Body of pancreas (tissue), 4 donors: ENCODE results near the gene AP3B1. TPM values are rescaled to one million over a fixed set of nuclear protein-coding genes. Genes with fewer than 3 reads are reported as not detected.

Experiments used
- ATAC-seq: fragments of 150-250 bp; one replicate; pipeline ENCODE4 v1.9.1; 2016
- DNase-seq, 4 donors: peaks; one replicate each; pipeline ENCODE4 v3.0.0-alpha.2; 2019
- H3K27ac ChIP-seq, 4 donors: fragments of 200-600 bp; sonication (generic); 1 replicate in 3 of 4; 2 replicates in 1 of 4; pipeline versions ENCODE4 v1.5.1 to v1.6.1; 2016 to 2019; ENCODE audit warnings: mild to moderate bottlenecking in 1 of 4, mixed read lengths in 1 of 4, moderate library complexity in 1 of 4
- H3K27me3 ChIP-seq, 2 donors: fragments of 200-600 bp; sonication (generic); one replicate each; pipeline ENCODE4 v1.6.0; 2016; ENCODE audit warnings: mild to moderate bottlenecking in 1 of 2
- H3K36me3 ChIP-seq, 2 donors: fragments of 200-600 bp; sonication (generic); replicated peaks in 1 of 2; 2 replicates each; pipeline ENCODE4 v1.5.1; 2016; ENCODE audit warnings: low read depth in 2 of 2; ENCODE audit not compliant: insufficient read depth in 1 of 2
- H3K4me1 ChIP-seq: fragments of 200-600 bp; sonication (generic); one replicate; pipeline ENCODE4 v1.6.0; 2016
- H3K4me3 ChIP-seq, 2 donors: fragments of 200-600 bp; sonication (generic); 1 replicate in 1 of 2; 2 replicates in 1 of 2; pipeline ENCODE4 v1.5.1; 2016 to 2019
- H3K9me3 ChIP-seq, 3 donors: fragments of 200-600 bp; sonication (generic); 1 replicate in 2 of 3; 2 replicates in 1 of 3; pipeline ENCODE4 v1.5.1; 2016
- POLR2A ChIP-seq, 3 donors: fragments of 450-650 bp; IDR thresholded peaks; one replicate each; pipeline ENCODE4 v1.6.1; 2016; ENCODE audit warnings: antibody characterized with exemption in 3 of 3, mild to moderate bottlenecking in 2 of 3
- WGBS, 2 donors: methylation state at CpG; one replicate each; pipeline ENCODE4 v1.1.5; 2017; 5-methylcytosine and 5-hydroxymethylcytosine counted together
- intact Hi-C: fragments of 100-400 bp; cut with DNase I; formaldehyde crosslinking; loops from one replicate; pipeline ENCODE4 v1.15.1; 2023
- total RNA-seq, 2 donors: library from RNA; depleted of rRNA; stranded (reverse); fragments of >200 nt; gene quantifications; one replicate each; pipeline ENCODE4 v1.1.0, GENCODE V29; 2016
- TF ChIP-seq, protein P1 (sequence below), 7 experiments: fragments of 450-650 bp in 4 of 7; fragments of 200-600 bp in 3 of 7; sonication (generic) in 3 of 7; IDR thresholded peaks; one replicate each; pipeline ENCODE4 v1.5.1; 2016 to 2019; ENCODE audit warnings: antibody characterized with exemption in 7 of 7

The AP3B1 gene
- total RNA-seq, 2 donors from 2014 or later, result 23.6 to 32.3 TPM

DNA sequence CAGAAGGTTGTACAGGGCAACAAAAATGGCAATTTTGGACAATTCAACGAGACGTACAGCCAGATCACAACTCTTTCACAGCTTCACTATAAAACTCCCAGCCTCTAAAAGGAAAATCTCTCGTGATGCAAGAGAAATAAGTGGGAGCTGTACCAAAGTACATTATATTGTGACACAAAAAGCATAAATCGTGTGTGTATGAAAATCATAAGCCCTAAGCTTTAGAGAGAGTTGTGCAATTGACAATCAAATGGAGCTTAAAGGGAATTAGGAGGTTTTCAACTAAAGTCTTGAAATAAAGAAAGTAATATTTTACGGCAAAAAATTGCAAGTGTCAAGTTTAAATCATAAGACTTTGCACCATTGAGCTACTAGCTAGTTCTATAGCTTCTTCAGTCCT is 323.6 kb downstream of the AP3B1 start:
- no peak overlapping the region for H3K27ac ChIP-seq
- no peak for ATAC-seq
- H3K36me3 ChIP-seq, result no peaks in the 10 kb centered on the region
- no peak for DNase-seq
- H3K4me1 ChIP-seq, result peaks cover 17% of the 10 kb centered on the region
- TF ChIP-seq, protein P1, sequence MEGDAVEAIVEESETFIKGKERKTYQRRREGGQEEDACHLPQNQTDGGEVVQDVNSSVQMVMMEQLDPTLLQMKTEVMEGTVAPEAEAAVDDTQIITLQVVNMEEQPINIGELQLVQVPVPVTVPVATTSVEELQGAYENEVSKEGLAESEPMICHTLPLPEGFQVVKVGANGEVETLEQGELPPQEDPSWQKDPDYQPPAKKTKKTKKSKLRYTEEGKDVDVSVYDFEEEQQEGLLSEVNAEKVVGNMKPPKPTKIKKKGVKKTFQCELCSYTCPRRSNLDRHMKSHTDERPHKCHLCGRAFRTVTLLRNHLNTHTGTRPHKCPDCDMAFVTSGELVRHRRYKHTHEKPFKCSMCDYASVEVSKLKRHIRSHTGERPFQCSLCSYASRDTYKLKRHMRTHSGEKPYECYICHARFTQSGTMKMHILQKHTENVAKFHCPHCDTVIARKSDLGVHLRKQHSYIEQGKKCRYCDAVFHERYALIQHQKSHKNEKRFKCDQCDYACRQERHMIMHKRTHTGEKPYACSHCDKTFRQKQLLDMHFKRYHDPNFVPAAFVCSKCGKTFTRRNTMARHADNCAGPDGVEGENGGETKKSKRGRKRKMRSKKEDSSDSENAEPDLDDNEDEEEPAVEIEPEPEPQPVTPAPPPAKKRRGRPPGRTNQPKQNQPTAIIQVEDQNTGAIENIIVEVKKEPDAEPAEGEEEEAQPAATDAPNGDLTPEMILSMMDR (IDR thresholded peaks at IDR 0.05), result no peak
- no peak for TF ChIP-seq POLR2A (IDR thresholded peaks at IDR 0.05)
- H3K4me3 ChIP-seq, result no peak overlapping the region
- H3K27me3 ChIP-seq, result peaks cover 0 to 6% of the 10 kb centered on the region in 2 donors
- no peaks in the 10 kb centered on the region for H3K9me3 ChIP-seq
- 64 to 79% methylated on average over 5 of the region's 5 CpGs for WGBS, 2 donors
- intact Hi-C loops, result no loop called here

DNA sequence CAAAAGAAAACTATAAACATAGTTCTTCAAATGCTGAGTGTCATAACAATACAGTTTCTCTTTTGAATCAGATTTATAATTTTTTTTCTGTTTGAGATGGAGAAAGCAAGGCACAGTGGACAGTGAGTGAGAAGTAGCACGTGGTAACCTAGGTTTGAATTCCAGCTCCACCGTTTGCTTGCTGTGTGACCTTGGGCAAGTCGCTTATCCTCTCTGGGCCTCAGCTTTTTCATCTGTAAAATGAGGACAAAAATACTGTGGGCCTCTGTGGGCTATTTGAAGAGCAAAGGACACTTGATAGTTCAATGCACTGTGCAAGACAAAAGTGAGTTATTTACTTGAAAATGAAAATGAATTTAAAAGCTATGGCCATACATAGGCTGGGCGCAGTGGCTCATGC is 330.7 kb downstream of the AP3B1 start:
- no peaks in the 10 kb centered on the region for H3K4me1 ChIP-seq
- no peaks in the 10 kb centered on the region for H3K9me3 ChIP-seq
- H3K4me3 ChIP-seq, result no peak overlapping the region
- no peak for TF ChIP-seq POLR2A (IDR thresholded peaks at IDR 0.05)
- TF ChIP-seq, protein P1 (IDR thresholded peaks at IDR 0.05), result no peak
- intact Hi-C loops, result no loop called here
- DNase-seq (no peak), ATAC-seq (no peak)
- H3K36me3 ChIP-seq, result no peaks in the 10 kb centered on the region
- H3K27ac ChIP-seq, result no peak overlapping the region
- WGBS, 2 donors, result 76 to 82% methylated on average over 4 of the region's 4 CpGs
- H3K27me3 ChIP-seq, result peaks cover 0 to 2% of the 10 kb centered on the region in 2 donors

DNA sequence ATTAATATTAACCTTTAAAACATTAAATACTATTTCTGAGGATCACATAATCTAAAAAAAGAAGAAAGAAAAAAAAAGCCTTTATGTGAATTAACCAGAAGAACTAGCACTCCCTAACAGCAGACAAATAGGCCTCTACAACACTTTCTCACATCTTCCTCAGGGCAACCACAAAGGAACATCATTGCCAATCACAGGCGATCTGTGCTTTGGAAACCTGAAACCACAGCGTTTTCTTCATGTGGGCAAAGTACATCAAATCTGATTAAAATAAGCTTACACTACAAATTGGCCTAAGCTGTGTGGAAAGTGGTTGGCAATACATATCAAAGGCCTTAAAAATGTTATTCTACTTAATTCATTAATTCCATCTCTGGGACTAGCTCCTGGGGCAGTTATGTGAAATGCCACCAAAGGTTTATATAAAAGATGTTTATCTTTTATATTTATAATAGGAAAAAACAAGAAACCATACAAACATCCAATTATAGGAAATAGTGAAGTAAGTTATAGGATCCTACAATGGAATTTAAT is 333.6 kb downstream of the AP3B1 start:
- Histone ChIP-seq H3K27ac (no peak overlapping the region), H3K36me3 (no peaks in the 10 kb centered on the region), H3K4me1 (peaks cover 10% of the 10 kb centered on the region), H3K27me3 (peaks cover 0 to 19% of the 10 kb centered on the region in 2 donors), H3K4me3 (no peak overlapping the region), H3K9me3 (no peaks in the 10 kb centered on the region)
- 40 to 50% methylated on average over 2 of the region's 2 CpGs for WGBS, 2 donors
- ATAC-seq (no peak), DNase-seq (no peak)
- TF ChIP-seq, protein P1 (IDR thresholded peaks at IDR 0.05), result no peak
- no peak for TF ChIP-seq POLR2A (IDR thresholded peaks at IDR 0.05)
- intact Hi-C loops, result no loop called here

DNA sequence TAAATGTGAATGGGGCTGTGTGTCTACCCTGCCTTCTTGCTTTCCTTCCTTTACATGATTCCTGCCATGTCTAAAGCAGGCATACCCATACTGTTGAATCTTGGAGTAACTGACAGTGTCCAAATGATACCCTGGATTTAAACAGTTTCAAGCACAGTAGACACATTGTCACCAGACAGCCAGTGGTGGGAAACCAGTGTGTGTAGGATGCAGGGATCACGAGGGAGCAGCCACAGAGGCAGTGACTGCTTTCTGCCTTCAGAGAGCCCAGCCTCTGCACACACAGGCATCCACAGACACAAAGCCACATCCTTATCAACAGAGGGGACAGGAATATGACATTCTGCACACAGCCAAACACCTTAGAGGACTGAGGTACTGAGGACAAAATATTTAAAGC is 334.2 kb downstream of the AP3B1 start:
- no peaks in the 10 kb centered on the region for H3K9me3 ChIP-seq
- intact Hi-C loops, result no loop called here
- no peak for ATAC-seq
- H3K36me3 ChIP-seq, result no peaks in the 10 kb centered on the region
- no peak for TF ChIP-seq POLR2A (IDR thresholded peaks at IDR 0.05)
- TF ChIP-seq, protein P1 (IDR thresholded peaks at IDR 0.05), result no peak
- H3K27ac ChIP-seq, result no peak overlapping the region
- 71 to 77% methylated on average over 1 of the region's 1 CpG for WGBS, 2 donors
- peaks cover 0 to 19% of the 10 kb centered on the region in 2 donors for H3K27me3 ChIP-seq
- H3K4me1 ChIP-seq, result peaks cover 10% of the 10 kb centered on the region
- H3K4me3 ChIP-seq, result no peak overlapping the region
- no peak for DNase-seq

DNA sequence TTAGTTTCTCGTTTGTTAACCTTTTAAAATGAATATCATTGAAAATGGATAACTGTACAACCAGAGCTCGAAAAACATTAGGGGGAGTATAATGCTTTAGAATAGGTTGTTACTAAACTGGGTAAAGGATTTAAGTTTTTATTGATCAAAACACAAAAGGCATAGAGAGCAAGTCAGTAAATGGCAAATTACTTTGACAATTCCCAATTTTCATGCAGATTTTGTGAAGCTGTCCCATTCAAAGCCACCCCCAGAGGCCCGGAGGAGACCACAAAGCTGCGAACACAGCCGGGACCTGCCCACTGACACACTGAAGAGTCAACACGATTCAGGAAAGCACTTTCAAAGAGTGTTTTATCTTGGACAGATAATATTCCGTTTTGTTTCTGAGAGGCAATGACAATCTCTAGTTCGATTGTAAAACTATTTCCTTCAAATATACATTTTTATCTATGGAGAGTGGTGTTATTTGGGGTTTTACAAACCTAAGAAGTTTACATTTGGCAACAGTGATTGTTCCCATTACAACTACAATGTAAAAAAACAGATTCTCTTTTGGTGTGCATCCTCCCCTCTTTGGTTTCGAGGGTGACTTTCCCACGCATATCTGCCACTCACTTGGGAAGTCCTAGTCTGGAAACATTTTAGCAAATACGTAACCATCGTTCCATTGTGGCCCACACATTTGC is 335.7 kb downstream of the AP3B1 start:
- Histone ChIP-seq H3K27me3 (peaks cover 0 to 19% of the 10 kb centered on the region in 2 donors), H3K36me3 (no peaks in the 10 kb centered on the region), H3K27ac (no peak overlapping the region), H3K4me1 (peaks cover 10% of the 10 kb centered on the region), H3K9me3 (no peaks in the 10 kb centered on the region), H3K4me3 (no peak overlapping the region)
- no peak for ATAC-seq
- intact Hi-C loops, result no loop called here
- WGBS, 2 donors, result 38 to 49% methylated on average over 12 of the region's 12 CpGs
- DNase-seq, result no peak
- TF ChIP-seq, protein P1 (IDR thresholded peaks at IDR 0.05), result no peak
- no peak for TF ChIP-seq POLR2A (IDR thresholded peaks at IDR 0.05)
